ENCODE data around the gene SAMD3.

Gene SAMD3

DNA sequence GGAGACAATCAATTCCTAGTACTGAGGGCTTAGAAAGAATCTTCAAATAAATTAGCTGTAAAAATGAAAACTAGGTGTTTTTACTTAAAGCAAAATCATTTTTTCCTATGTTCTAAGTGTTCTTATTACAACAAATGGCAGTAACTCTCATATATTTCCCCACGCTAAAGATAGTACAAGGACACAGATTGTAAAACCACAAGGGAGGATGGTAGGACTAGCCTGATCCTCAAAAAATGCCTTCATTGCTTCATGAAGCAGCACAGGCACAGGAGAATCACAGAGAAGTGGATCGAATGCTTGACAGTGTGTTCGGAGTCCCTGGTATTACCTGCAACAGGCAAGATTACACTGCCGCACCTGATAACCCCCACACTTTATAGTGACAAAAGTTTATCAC is 58.5 kb downstream of the SAMD3 start:
- TF ChIP-seq, protein P1, sequence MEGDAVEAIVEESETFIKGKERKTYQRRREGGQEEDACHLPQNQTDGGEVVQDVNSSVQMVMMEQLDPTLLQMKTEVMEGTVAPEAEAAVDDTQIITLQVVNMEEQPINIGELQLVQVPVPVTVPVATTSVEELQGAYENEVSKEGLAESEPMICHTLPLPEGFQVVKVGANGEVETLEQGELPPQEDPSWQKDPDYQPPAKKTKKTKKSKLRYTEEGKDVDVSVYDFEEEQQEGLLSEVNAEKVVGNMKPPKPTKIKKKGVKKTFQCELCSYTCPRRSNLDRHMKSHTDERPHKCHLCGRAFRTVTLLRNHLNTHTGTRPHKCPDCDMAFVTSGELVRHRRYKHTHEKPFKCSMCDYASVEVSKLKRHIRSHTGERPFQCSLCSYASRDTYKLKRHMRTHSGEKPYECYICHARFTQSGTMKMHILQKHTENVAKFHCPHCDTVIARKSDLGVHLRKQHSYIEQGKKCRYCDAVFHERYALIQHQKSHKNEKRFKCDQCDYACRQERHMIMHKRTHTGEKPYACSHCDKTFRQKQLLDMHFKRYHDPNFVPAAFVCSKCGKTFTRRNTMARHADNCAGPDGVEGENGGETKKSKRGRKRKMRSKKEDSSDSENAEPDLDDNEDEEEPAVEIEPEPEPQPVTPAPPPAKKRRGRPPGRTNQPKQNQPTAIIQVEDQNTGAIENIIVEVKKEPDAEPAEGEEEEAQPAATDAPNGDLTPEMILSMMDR (IDR thresholded peaks at IDR 0.05; ENCODE audit: control insufficient read depth, extremely low read depth, insufficient read depth), result no peak
- no peak for DNase-seq (ENCODE audit: low read depth)
- H3K4me3 ChIP-seq (ENCODE audit: low read depth, low read length), result no peak overlapping the region

DNA sequence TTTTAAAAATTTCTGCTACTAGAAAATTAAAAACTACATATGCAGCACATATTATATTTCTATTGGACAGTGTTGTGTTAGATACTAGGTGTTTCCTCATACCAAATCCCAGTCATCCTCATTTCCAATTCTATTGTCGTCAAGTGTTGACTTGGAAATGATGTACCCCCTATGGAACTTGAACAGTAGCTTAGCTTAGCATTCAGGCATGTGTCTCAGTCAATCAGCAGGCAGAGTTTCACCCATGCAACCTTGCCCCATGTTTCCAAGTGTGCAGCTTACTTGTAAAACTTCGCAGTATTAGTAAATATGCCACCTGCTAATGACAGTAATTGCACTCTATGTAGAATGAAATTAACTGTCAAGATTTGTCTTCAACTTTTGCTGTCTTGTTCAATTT is 59.5 kb downstream of the SAMD3 start:
- no peak for DNase-seq (ENCODE audit: low read depth)
- H3K4me3 ChIP-seq (ENCODE audit: low read depth, low read length), result no peak overlapping the region
- TF ChIP-seq, protein P1 (IDR thresholded peaks at IDR 0.05; ENCODE audit: control insufficient read depth, extremely low read depth, insufficient read depth), result no peak

DNA sequence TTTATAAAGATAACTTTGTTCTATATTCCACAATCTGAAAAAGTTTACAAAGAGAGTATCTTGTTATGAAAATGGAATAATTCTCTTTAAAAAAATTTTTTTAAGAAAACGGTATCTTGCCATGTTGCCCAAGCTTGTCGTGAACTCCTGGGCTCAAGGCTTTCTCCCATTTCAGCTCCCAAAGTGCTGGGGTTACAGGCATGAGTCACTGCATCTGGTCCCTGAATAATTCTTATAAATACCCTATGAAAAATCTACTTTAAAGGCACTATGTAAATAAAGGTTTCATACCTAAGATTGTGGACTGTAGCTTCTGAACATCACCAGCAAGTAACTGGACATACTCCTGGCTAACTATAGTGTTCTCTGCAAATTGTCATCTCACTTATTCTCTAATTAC is 60.3 kb downstream of the SAMD3 start:
- H3K4me3 ChIP-seq (ENCODE audit: low read depth, low read length), result no peak overlapping the region
- no peak for DNase-seq (ENCODE audit: low read depth)
- TF ChIP-seq, protein P1 (IDR thresholded peaks at IDR 0.05; ENCODE audit: control insufficient read depth, extremely low read depth, insufficient read depth), result no peak

DNA sequence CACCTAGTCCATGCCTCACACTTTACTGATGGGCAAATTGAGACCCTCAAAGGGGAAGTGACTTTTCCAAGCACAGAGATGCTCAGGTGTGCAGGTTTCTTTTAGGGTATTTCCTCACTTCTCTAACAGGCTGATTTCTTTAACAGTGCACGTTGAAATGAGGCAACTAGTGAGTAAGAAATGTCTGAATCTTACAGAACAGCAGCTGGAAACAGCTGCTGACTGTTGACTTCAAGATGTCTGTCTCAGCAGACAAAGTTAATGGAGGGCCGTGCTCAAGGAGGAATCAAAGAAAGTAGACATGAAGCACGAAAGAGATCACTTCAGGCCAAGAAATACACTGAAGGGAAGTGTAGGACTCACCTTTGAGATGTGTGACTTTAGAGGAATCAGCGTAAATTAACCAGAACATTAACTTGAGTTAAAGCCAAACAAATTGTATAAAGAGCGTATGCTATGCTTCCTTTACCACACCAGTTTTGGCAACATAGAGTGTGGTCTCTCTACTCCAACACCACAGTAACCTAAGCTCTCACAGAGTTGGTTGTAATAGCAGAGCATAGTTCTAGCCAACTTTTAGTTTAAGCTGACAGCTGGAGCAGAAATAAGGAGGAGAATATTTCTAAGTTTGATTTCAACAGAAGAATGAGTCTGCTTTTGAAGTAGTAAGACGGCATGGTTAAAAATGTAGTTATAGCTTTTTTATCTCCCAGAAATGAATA is 60.9 kb downstream of the SAMD3 start:
- DNase-seq (ENCODE audit: low read depth), result no peak
- no peak overlapping the region for H3K4me3 ChIP-seq (ENCODE audit: low read depth, low read length)
- TF ChIP-seq, protein P1 (IDR thresholded peaks at IDR 0.05; ENCODE audit: control insufficient read depth, extremely low read depth, insufficient read depth), result no peak

DNA sequence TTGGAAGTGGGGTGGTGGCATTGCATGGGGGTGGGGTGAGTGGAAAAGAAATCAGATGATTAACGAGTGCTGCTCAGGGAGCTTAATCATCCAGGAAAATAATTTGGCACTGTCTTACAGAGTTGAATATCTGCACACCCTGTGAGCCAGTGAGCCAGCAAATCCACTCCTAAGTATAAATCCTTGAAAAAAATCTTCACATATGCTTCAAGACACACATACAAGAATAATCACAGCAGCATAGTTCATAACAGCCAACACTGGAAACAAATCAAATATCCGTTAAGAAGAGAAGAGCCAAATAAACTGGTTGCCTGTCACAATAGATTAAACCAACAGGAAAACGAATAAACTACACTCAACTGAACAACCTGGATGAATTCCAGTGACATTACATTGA is 62.8 kb downstream of the SAMD3 start:
- TF ChIP-seq, protein P1 (IDR thresholded peaks at IDR 0.05; ENCODE audit: control insufficient read depth, extremely low read depth, insufficient read depth), result no peak
- H3K4me3 ChIP-seq (ENCODE audit: low read depth, low read length), result no peak overlapping the region
- no peak for DNase-seq (ENCODE audit: low read depth)

DNA sequence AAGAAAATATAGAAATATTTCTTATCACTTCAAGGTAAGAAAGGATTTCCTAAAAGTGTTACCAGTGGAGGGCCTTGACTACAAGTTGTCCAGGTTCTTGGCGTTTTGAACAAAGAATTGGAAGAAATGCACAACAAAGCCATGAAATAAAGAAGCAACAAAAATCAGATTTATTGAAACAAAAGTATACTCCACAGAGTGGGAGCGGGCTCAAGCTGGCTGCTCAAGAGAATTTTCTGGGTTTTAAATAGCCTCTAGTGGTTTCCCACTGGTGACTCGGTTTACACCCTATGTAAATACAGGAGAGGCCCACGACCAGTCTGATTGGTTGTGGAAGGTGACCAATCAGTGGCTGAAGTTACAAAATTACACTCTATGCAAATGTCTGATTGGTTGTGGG is 64.2 kb downstream of the SAMD3 start:
- no peak overlapping the region for H3K4me3 ChIP-seq (ENCODE audit: low read depth, low read length)
- TF ChIP-seq, protein P1 (IDR thresholded peaks at IDR 0.05; ENCODE audit: control insufficient read depth, extremely low read depth, insufficient read depth), result no peak
- no peak for DNase-seq (ENCODE audit: low read depth)

DNA sequence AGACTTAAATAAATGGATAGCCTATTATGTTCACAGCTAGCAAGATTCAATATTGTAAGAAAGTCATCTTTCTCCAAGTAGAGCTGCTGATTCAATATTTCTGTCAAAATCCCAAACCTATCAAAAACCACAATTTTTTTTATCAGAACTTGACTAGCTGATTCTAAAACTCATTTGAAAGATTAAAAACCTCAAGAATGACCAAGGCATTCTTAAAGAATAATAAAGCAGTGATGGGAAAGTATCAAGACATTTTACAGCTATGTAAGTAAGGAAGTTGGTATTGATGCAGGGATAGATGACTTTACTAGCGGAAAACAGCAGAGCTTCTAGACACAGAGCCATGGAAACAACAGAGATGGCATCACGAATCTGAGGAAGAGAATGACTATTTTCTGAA is 64.7 kb downstream of the SAMD3 start:
- TF ChIP-seq, protein P1 (IDR thresholded peaks at IDR 0.05; ENCODE audit: control insufficient read depth, extremely low read depth, insufficient read depth), result no peak
- H3K4me3 ChIP-seq (ENCODE audit: low read depth, low read length), result no peak overlapping the region
- DNase-seq (ENCODE audit: low read depth), result no peak

All from LNCaP clone FGC (cell line).